Stimulated activated CD8-positive, alpha-beta memory T cell treated with anti-CD3 and anti-CD28 coated beads, Interleukin-15, amount 100 ng/mL, for 48 hours (primary cell): ENCODE measurements around the gene SRBD1.

Experiments used
- DNase-seq, 2 donors: peaks; one replicate each; pipeline ENCODE4 v3.0.0-alpha.2; 2020; ENCODE audit warnings: low read depth in 2 of 2

SRBD1 gene

GRCh38 chr2:45595721-45596435 lies 15.2 kb downstream of the SRBD1 start:
- no peak for DNase-seq

DNA sequence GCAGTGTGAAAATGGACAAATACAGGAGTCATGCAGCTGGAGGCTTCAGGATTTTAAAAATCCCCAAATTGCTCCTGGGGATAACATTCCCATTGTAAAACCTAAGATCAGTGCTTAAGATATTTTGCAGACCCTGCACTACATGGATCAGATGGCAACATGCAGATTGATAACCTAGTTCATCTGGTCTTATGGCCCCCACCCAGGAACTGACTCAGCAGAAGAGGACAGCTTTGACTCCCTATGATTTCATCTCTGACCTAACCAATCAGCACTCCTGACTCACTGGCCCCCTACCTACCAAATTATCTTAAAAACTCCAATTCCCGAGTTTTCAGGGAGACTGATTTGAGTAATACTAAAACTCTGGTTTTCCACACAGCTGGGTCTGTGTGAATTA lies 20.0 kb downstream of the SRBD1 start:
- no peak for DNase-seq

GRCh38 chr2:45588158-45588829 lies 22.8 kb downstream of the SRBD1 start:
- DNase-seq = no peak

DNA sequence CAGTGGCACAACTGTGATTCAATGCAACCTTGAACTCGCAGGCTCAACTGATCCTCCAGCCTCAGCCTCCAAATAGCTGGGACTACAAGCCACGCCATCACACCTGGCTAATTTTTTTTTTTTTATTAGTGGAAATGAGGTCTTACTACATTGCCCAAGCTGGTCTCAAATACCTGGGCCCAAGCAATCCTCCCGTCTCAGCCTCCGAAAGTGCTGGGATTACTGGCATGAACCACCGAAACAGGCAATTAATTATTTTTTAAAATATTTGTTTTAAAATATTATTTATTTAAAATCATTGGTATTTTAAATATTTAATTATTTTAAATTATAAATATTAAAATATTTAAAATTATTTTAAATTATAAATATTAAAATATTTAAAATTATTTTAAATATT lies 24.5 kb downstream of the SRBD1 start:
- no peak for DNase-seq

DNA sequence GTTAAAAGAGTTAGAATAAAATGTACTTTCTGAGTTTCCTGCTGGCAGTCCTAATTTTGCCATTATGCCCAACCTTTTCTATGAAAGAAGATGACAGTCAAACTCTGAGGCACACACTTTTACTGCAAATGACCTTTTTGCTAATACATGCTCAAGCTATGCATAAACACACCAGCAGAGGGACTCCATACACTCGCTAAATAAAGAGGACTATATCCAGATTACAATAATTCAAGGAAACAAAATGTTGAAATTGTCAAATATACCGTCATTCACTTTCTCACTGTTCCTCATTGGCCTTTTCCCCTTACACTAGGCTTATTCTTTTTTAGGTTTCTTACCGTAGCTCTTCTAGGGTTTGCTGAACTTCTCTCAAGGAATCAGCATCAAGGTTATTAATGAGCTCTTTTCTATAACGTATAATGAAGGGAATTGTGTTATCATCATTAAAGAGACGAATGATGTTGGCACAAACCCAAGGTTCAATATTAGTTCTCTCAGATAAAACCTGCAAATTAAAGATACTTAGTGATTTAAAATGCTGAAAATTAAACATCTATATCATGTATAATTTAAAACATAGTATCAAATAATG lies 25.7 kb downstream of the SRBD1 start:
- DNase-seq = no peak

GRCh38 chr2:45583977-45584376 lies 27.1 kb downstream of the SRBD1 start:
- no peak for DNase-seq

DNA sequence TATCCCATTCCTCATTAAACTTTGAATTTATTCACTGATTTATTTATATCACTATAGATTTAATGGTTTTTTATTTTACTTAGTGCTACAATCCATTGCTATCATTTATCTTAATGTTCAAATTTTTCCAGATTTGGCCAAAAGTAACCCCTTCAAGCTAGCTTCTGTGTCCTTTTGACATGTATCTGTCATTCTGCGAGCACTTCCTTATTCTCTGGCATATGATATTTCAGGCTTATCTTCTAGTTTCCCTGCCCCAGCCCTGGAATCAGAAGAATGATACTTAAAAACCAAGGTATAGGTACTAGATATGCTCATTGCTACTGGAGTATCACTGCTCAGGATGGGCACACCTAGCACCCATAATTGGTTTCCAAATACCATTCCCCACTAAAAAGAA lies 28.5 kb downstream of the SRBD1 start:
- DNase-seq = no peak

DNA sequence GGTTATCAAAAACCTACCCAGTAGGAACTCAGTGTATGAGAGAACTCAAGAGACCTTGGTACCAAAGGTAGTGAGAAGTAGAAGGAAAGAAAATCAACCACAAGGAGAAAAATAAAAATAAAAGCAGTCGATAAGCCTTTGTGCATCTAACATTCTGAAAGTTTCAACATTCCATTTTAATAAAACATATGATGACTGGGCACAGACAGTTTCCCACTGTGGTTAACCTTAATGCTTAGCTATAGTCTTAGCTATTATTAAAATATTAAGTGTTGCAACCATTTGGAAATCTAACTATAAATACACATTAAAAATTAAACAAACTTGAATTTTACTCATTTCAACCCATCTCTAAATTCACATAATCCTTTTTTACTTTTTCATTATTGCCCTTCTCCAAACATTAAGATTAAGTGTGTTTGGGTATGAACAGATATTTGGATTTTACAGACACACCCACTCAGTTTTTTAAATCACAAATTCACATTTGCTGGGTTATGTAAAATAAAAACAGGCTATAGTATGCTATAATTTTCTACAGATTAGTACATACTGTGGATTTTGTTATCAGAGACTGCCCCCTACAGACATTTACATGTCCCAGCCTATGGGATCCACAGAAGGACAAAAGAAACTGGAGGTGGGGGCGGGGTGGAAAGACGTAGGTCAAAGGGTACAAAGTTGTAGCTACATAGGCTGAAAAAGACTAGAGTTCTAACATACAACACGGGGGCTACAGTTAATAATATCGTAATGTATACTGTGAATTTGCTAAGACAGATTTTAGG lies 32.8 kb downstream of the SRBD1 start:
- no peak for DNase-seq

- DNase-seq = no peak
Observed at GRCh38 chr2:45577441-45577840, 33.6 kb downstream of the SRBD1 start.

GRCh38 chr2:45575881-45576280 lies 35.2 kb downstream of the SRBD1 start:
- no peak for DNase-seq

DNA sequence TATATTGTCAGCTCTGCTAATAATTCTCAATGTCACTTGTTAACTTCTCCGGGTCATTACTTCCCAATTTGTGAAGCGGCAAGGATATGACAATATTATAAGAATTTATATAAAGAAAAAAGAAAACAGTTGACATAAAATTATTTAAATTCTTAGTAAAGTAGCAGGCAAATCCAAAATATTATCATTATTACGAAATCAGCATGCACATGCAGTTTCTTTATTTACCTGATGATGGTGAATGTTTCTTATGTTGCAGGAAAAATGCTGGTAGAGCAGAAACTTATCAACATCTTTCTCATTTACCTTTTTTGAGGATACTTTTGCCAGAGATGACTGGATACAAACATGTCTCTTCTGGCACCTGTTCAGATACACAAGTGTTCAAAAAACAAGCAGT lies 38.1 kb downstream of the SRBD1 start:
- no peak for DNase-seq

DNA sequence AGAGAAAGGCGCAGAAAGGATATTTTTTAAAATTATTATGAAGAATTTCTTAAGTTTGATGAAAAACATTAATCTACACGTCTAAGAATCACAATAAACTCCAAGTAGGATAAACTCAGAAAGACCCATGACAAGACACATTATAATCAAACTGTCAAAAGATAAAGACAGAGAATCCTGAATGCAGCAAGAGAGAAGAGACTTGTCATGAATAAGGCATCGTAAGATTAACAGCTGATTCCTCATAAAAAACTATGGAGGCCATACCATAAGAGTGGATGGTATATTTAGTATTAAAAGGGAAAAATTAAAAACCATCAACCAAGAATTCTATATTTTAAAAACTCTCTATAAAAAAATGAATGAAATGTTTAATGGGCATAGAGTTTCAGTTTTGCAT lies 39.1 kb downstream of the SRBD1 start:
- DNase-seq = no peak

DNA sequence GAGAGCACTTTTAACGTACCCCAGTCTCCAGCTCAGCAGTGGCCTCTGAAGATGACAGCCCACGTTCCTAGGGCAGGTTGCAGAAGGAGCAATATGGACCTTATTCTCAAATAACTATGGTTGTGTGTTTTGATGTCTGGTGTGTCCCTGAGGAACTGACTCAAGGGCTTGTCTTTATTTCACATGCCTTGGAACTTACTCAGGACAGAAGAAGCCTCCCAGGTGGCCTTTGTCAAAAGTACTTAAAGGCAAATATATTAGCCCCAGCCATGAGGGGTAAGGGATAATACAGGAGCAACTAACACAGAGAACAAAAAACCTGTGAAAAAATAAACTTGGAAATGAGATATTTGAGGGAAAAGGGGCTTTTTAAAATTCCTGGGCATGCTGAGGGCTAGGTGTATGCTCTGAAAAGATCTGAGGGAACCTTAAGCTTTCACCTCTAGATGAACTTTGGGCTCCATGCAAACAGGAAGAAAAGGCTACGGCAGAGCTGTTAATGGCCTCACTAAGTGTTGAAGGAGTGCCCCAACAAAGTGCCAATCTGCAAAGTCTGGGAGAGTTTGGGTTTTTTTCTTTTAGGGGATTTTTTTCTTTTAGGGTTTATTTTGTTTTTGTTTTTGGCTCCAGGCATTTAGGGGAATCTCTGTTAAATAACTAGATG lies 40.3 kb downstream of the SRBD1 start:
- no peak for DNase-seq

DNA sequence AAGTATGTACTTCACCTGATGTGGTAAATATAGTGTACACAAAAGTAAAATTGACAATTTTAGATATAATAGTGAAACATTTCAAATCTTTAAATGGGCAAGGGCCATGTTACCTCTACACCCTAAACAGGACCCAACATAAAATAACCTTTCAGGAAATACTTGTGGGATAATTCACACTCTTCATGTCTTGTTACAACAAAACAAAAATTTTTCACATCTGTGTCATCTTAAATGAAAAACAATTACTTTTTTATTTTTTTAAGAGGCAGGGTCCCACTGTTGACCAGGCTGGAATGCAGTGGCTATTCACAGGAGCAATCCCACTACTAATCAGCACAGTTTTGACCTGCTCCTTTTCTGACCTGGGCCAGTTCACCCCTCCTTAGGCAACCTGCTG lies 42.1 kb downstream of the SRBD1 start:
- no peak for DNase-seq

- DNase-seq = no peak
Observed at GRCh38 chr2:45567974-45568789, 42.9 kb downstream of the SRBD1 start.

DNA sequence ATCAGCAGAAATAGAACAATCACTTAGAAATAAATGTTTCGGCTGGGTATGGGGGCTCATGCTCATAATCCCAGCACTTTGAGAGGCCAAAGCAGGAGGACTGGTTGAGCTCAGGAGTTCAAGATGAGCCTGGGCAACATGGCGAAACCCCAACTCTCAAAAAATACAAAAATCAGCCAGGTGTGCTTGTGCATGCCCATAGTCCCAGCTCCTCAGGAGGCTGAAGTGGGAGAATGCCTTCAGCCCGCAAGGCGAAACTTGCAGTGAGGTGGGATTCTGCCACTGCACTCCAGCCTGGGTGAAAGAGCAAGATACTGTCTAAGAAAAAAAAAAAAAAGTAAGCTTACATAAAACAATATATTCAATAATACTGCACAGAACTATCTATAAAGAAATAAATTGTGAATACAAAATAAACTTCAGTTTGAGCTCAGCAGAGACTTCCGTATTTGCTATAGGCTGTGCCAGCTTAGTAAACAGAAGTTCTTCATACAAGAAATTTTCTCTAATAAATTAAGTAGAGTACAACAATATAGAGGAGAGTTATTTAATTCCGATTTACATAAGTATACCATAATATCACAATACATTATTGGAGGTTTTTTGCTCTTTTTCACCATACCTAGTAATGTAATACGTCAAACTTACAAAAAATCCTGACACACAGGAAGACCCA lies 43.6 kb downstream of the SRBD1 start:
- DNase-seq = no peak

DNA sequence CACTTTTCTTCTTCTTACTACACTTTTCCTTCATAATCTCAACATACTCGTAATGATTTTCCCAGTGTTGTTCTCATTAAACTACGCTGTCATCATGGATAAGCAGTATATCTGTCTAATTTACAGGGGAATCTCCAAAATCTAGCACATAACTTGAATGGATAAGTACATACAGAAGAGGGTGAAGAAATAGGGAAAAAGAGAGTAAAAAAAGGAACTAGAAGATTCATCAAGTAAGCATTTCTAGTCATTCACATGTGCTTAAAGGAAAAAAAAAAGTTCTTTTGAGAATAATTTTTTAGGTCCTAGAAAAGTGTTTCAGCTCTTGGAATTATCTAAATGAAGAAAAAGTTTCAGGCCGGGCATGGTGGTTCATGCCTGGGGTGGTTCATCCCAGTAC lies 51.6 kb downstream of the SRBD1 start:
- no peak for DNase-seq

DNA sequence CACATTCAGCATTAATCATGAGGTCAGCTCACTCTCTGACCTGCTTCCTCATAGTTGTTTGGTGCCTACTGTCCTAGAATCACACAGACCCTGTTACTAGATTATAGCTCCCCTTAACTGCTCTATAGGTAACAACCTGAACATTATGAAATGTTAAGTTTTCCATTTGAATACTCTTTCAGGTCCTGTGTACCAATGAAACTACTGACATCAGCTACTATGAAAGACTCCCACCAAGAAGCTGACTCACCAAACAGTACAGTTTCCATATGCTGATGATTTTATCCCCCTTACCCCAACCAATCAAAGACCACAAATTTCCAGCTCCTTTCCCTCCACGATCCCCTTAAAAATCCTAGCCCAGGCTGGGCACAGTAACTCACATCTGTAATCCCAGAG lies 56.3 kb downstream of the SRBD1 start:
- DNase-seq = no peak

- no peak for DNase-seq
Observed at GRCh38 chr2:45554073-45554741, 56.9 kb downstream of the SRBD1 start.

DNA sequence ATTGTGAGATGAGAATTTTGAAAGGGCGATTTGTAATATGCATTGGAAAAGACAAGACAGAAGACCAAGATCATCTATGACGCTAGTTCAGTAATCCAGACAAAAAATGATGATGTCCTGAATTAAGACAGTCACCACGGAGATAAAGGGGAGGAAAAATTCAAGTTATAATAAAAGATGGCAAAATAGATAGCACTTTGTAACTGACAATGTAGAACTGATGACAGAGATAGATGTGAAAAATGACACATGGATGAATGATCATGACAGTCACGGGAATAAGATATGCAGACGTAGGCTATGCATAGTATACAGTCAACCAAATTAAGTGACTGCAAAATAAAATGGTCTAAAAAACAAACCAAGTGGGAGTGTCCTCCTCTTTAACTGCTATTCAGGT lies 59.2 kb downstream of the SRBD1 start:
- DNase-seq = no peak
